Measurements from ENCODE around the gene GBP2.

GRCh38 chr1:89130716-89131115, 4.8 kb upstream of the GBP2 start:
- TF ChIP-seq CTCF (conservative IDR thresholded peaks at IDR 0.05; ENCODE audit: low read depth, low read length) (no peak), EZH2 (IDR thresholded peaks at IDR 0.05; ENCODE audit: low read length, unreplicated experiment) (no peak), EZH2phosphoT487 (IDR thresholded peaks at IDR 0.05; ENCODE audit: borderline replicate concordance, low read length) (no peak)

All from PC-3 (cell line).